H1 (cell line): ENCODE results near the gene TDRD9.

Experiments used
- CEBPB ChIP-seq: IDR thresholded peaks from 2 replicates; pipeline ENCODE4 v1.6.1; 2012; ENCODE audit warnings: low read depth, low read length
- CHD7 ChIP-seq: fragments of 300-600 bp; sonication (generic); IDR thresholded peaks from 2 replicates; pipeline ENCODE4 v1.7.1; 2012; ENCODE audit warnings: low read length, moderate library complexity, mild to moderate bottlenecking, inconsistent platforms; ENCODE audit not compliant: insufficient replicate concordance
- CTCF ChIP-seq, 3 experiments: IDR thresholded peaks; 1 replicate in 2 of 3; 2 replicates in 1 of 3; pipeline versions ENCODE4 v1.5.1 to v1.6.1; 2011; ENCODE audit warnings: low read length in 3 of 3, mild to moderate bottlenecking in 3 of 3, inconsistent platforms in 2 of 3, low read depth in 1 of 3, moderate library complexity in 1 of 3; ENCODE audit not compliant: insufficient read depth in 1 of 3; ENCODE audit errors: control extremely low read depth in 1 of 3
- JUND ChIP-seq: IDR thresholded peaks from 2 replicates; pipeline ENCODE4 v1.6.1; 2011; ENCODE audit warnings: mild to moderate bottlenecking, improper control_type of control experiment, low read length
- KDM4A ChIP-seq: IDR thresholded peaks from one replicate; pipeline ENCODE4 v1.7.1; 2012; ENCODE audit warnings: low read depth, mild to moderate bottlenecking, moderate library complexity, low read length, inconsistent platforms; ENCODE audit not compliant: severe bottlenecking
- KDM5A ChIP-seq: fragments of 200-600 bp; IDR thresholded peaks from 2 replicates; pipeline ENCODE4 v1.7.1; 2012; ENCODE audit warnings: mild to moderate bottlenecking, low read length, inconsistent platforms, mixed read lengths
- MAX ChIP-seq: IDR thresholded peaks from 2 replicates; pipeline ENCODE4 v1.6.1; 2012; ENCODE audit warnings: inconsistent platforms
- POLR2A ChIP-seq, 2 experiments: IDR thresholded peaks; 1 replicate in 1 of 2; 2 replicates in 1 of 2; pipeline ENCODE4 v1.6.1; 2011; ENCODE audit warnings: low read depth in 2 of 2, low read length in 2 of 2, mild to moderate bottlenecking in 2 of 2; ENCODE audit errors: control extremely low read depth in 1 of 2
- POLR2AphosphoS5 ChIP-seq: IDR thresholded peaks from 2 replicates; pipeline ENCODE4 v1.6.1; 2011; ENCODE audit warnings: low read depth, low read length
- SRF ChIP-seq: IDR thresholded peaks from 2 replicates; pipeline ENCODE4 v1.6.1; 2011; ENCODE audit warnings: mild to moderate bottlenecking, low read depth, low read length, moderate library complexity

GRCh38 chr14:103896578-103896977, 31.7 kb upstream of the TDRD9 start:
- TF ChIP-seq KDM4A (no peak), POLR2AphosphoS5 (no peak), KDM5A (no peak), JUND (no peak), MAX (no peak), SRF (no peak), CTCF (IDR thresholded peaks at IDR 0.05; ENCODE audit: control extremely low read depth in 1 of 3, insufficient read depth in 1 of 3, low read depth in 1 of 3, low read length in 3 of 3) (no peak), CHD7 (no peak), POLR2A (IDR thresholded peaks at IDR 0.05; ENCODE audit: control extremely low read depth in 1 of 2, low read depth in 2 of 2, low read length in 2 of 2) (no peak), CEBPB (no peak)
